ENCODE data around the gene NDUFS7. TPM values are rescaled to one million over a fixed set of nuclear protein-coding genes. Genes with fewer than 3 reads are reported as not detected.

Gene NDUFS7
- total RNA-seq, 6 donors from 2014 or later = 38.8 to 121 (median 100) TPM

GRCh38 chr19:1349211-1349610 lies 34.5 kb upstream of the NDUFS7 start:
- DNase-seq = no peak
- TF ChIP-seq POLR2A (IDR thresholded peaks at IDR 0.05) = no peak
- TF ChIP-seq POLR2AphosphoS5 (IDR thresholded peaks at IDR 0.05) = no peak
- Histone ChIP-seq H3K4me1 (peaks cover 4 to 8% (median 5%) of the 10 kb centered on the region in 4 donors), H3K4me3 (no peak overlapping the region), H3K27me3 (no peaks in the 10 kb centered on the region), H3K9me3 (no peaks in the 10 kb centered on the region), H3K27ac (no peak overlapping the region), H3K36me3 (no peaks in the 10 kb centered on the region)
- no peak for ATAC-seq (ENCODE audit: low FRiP score in 2 of 2)
- 87 to 88% methylated on average over 18 of the region's 18 CpGs for WGBS, 2 donors

- WGBS, 2 donors = 60 to 66% methylated on average over 4 to 5 of the region's 5 CpGs
- no peak overlapping the region for H3K27ac ChIP-seq
- H3K9me3 ChIP-seq = no peaks in the 10 kb centered on the region
- H3K4me1 ChIP-seq = peaks cover 9 to 16% (median 11%) of the 10 kb centered on the region in 4 donors
- ATAC-seq (ENCODE audit: low FRiP score in 2 of 2) (no peak), DNase-seq (no peak)
- no peaks in the 10 kb centered on the region for H3K27me3 ChIP-seq
- no peak overlapping the region for H3K4me3 ChIP-seq
- TF ChIP-seq POLR2AphosphoS5 (IDR thresholded peaks at IDR 0.05) = no peak
- no peak for TF ChIP-seq CTCF (IDR thresholded peaks at IDR 0.05)
- TF ChIP-seq POLR2A (IDR thresholded peaks at IDR 0.05) = no peak
- no peak for TF ChIP-seq EP300 (IDR thresholded peaks at IDR 0.05)
- H3K36me3 ChIP-seq = no peaks in the 10 kb centered on the region
Measured at GRCh38 chr19:1350867-1351266, 32.8 kb upstream of the NDUFS7 start.

- Histone ChIP-seq H3K27me3 (no peaks in the 10 kb centered on the region), H3K27ac (no peak overlapping the region), H3K4me1 (peaks cover 12 to 22% (median 15%) of the 10 kb centered on the region in 4 donors), H3K4me3 (no peak overlapping the region), H3K9me3 (no peaks in the 10 kb centered on the region), H3K36me3 (no peaks in the 10 kb centered on the region)
- DNase-seq (no peak), ATAC-seq (ENCODE audit: low FRiP score in 2 of 2) (no peak)
- WGBS, 2 donors = 78 to 89% methylated on average over 21 of the region's 21 CpGs
- TF ChIP-seq POLR2AphosphoS5 (IDR thresholded peaks at IDR 0.05) = no peak
- TF ChIP-seq POLR2A (IDR thresholded peaks at IDR 0.05) = no peak
- TF ChIP-seq CTCF (IDR thresholded peaks at IDR 0.05) = no peak
- TF ChIP-seq EP300 (IDR thresholded peaks at IDR 0.05) = no peak
Measured at GRCh38 chr19:1351381-1351851, 32.3 kb upstream of the NDUFS7 start.

GRCh38 chr19:1353144-1353543 lies 30.6 kb upstream of the NDUFS7 start:
- no peak for ATAC-seq (ENCODE audit: low FRiP score in 2 of 2)
- H3K4me3 ChIP-seq = no peak overlapping the region
- H3K9me3 ChIP-seq = no peaks in the 10 kb centered on the region
- no peak for TF ChIP-seq EP300 (IDR thresholded peaks at IDR 0.05)
- no peak for TF ChIP-seq POLR2AphosphoS5 (IDR thresholded peaks at IDR 0.05)
- no peak for TF ChIP-seq POLR2A (IDR thresholded peaks at IDR 0.05)
- no peak for TF ChIP-seq CTCF (IDR thresholded peaks at IDR 0.05)
- no peaks in the 10 kb centered on the region for H3K27me3 ChIP-seq
- DNase-seq = no peak
- peaks cover 14 to 25% (median 18%) of the 10 kb centered on the region in 4 donors for H3K4me1 ChIP-seq
- peaks cover 0 to 13% (median 3%) of the 10 kb centered on the region in 4 donors for H3K36me3 ChIP-seq
- no peak overlapping the region for H3K27ac ChIP-seq
- WGBS, 2 donors = 92 to 95% methylated on average over 9 of the region's 9 CpGs

GRCh38 chr19:1354970-1355567 lies 28.6 kb upstream of the NDUFS7 start:
- Histone ChIP-seq H3K27me3 (no peaks in the 10 kb centered on the region), H3K4me3 (peak overlapping the region; percentile 90 to 99 (median 96)), H3K9me3 (no peaks in the 10 kb centered on the region), H3K4me1 (peaks cover 14 to 25% (median 18%) of the 10 kb centered on the region in 4 donors), H3K36me3 (peaks cover 0 to 32% (median 13%) of the 10 kb centered on the region in 4 donors), H3K27ac (peak overlapping the region; percentile 74 to 94 (median 81))
- DNase-seq (no peak), ATAC-seq (ENCODE audit: low FRiP score in 2 of 2) (peak; percentile 9 to 37)
- no peak for TF ChIP-seq CTCF (IDR thresholded peaks at IDR 0.05)
- no peak for TF ChIP-seq EP300 (IDR thresholded peaks at IDR 0.05)
- TF ChIP-seq POLR2AphosphoS5 (IDR thresholded peaks at IDR 0.05) = no peak
- TF ChIP-seq POLR2A (IDR thresholded peaks at IDR 0.05) = no peak
- WGBS, 2 donors = 1% methylated on average over 18 to 19 of the region's 61 CpGs
